Heart left ventricle (tissue), 16 donors: ENCODE results near the gene SIL1. TPM values are rescaled to one million over a fixed set of nuclear protein-coding genes. Genes with fewer than 3 reads are reported as not detected.

Experiments used
- ATAC-seq, 4 donors: fragments of 200-7000 bp; cut with Tn5 transposase; one replicate each; pipeline ENCODE4 v1.9.1; 2020 to 2022; ENCODE audit warnings: moderate library complexity in 4 of 4, mild to moderate bottlenecking in 3 of 4, moderate number of reproducible peaks in 1 of 4
- DNase-seq, 5 donors: peaks; one replicate each; pipeline ENCODE4 v3.0.0-alpha.2; 2020
- H3K27ac ChIP-seq, 12 donors: fragments of 200-600 bp; sonication (generic) in 4 of 12; one replicate each; pipeline versions ENCODE4 v1.5.0 to v1.8.0; 2016 to 2022; ENCODE audit warnings: mild to moderate bottlenecking in 2 of 12
- H3K27me3 ChIP-seq, 9 donors: fragments of 200-600 bp; sonication (generic) in 2 of 9; one replicate each; pipeline versions ENCODE4 v1.5.1 to v1.8.0; 2016 to 2022; ENCODE audit warnings: mild to moderate bottlenecking in 3 of 9
- H3K36me3 ChIP-seq, 9 donors: fragments of 200-600 bp; sonication (generic) in 2 of 9; one replicate each; pipeline versions ENCODE4 v1.5.0 to v1.8.0; 2018 to 2022; ENCODE audit warnings: mild to moderate bottlenecking in 2 of 9
- H3K4me1 ChIP-seq, 12 donors: fragments of 200-600 bp; sonication (generic) in 4 of 12; one replicate each; pipeline versions ENCODE4 v1.5.0 to v1.8.0; 2016 to 2022; ENCODE audit warnings: mild to moderate bottlenecking in 3 of 12
- H3K4me3 ChIP-seq, 12 donors: fragments of 200-600 bp; sonication (generic) in 4 of 12; one replicate each; pipeline versions ENCODE4 v1.5.0 to v1.8.0; 2017 to 2022; ENCODE audit warnings: mild to moderate bottlenecking in 9 of 12, moderate library complexity in 4 of 12
- H3K9me3 ChIP-seq, 12 donors: fragments of 200-600 bp; sonication (generic) in 4 of 12; one replicate each; pipeline versions ENCODE4 v1.5.0 to v1.8.0; 2016 to 2022; ENCODE audit warnings: mild to moderate bottlenecking in 1 of 12
- CTCF ChIP-seq, 12 donors: fragments of 200-600 bp; sonication (generic) in 4 of 12; IDR thresholded peaks; one replicate each; pipeline versions ENCODE4 v1.5.0 to v1.8.0; 2018 to 2022; ENCODE audit warnings: antibody characterized with exemption in 12 of 12, mild to moderate bottlenecking in 5 of 12
- POLR2A ChIP-seq, 2 donors: fragments of 450-650 bp; IDR thresholded peaks; one replicate each; pipeline ENCODE4 v1.6.1; 2017; ENCODE audit warnings: antibody characterized with exemption in 2 of 2, mild to moderate bottlenecking in 2 of 2, moderate library complexity in 2 of 2
- WGBS, 4 donors: extraction: QIAGEN DNeasy Blood & Tissue Kit in 2 of 4; methylation state at CpG; one replicate each; pipeline versions ENCODE4 v1.1.5 to v1.1.7; 2013 to 2018; 5-methylcytosine and 5-hydroxymethylcytosine counted together
- intact Hi-C, 10 donors: fragments of 100-400 bp; cut with DNase I; formaldehyde crosslinking; loops; one replicate each; pipeline versions ENCODE4 v1.11.1 to v1.14.2; 2022
- polyA plus RNA-seq, 2 donors: library from polyadenylated mRNA; stranded (reverse); fragments of 200-250 nt; gene quantifications; one replicate each; pipeline ENCODE4 v1.2.3, GENCODE V29; 2013
- total RNA-seq, 9 donors: library from RNA; depleted of rRNA in 2 of 9; stranded (reverse); fragments of >200 nt in 2 of 9; fragmentation: NEBNext Ultra II Directional in 3 of 9; extraction: Animal tissue kit (Norgen Biotek cat#: 25700) in 3 of 9; gene quantifications; one replicate each; pipeline versions ENCODE4 v1.1.0 to v1.2.4, GENCODE V29; 2016 to 2023
- donor health status: ischemic (EF 13 %, LVEDD 7.1; RV severe dilation, severe dysfunction).
- donor health status: healthy with polysubstance abuse.
- donor health status: DM: no; HTN: yes; CAD: no.
- donor health status: DM: no; HTN: no; CAD: no.
- donor health status: ischemic (EF 25% LVEDD 6.9; RV normal size, moderate dysfunction).
- donor health status: ischemic (EF 25% LVEDD 5.7; RV mildly dilated, moderate dysfunction).
- donor health status: healthy.
- donor health status: DM: yes; HTN: yes; CAD: no.
- donor health status: ischemic (EF 35%, LVEDD 5.7; RV mildly dilated, moderate dysfunction).
- donor health status: nonischemic (EF 11% LVEDD 7.7; RV severe dilation, severe dysfunction).
- donor health status: DM: yes; HTN: yes; CAD: no.
- donor health status: PGD.
- donor health status: ischemic (EF 29% LVEDD 5.4; RV normal size, mild dysfunction).
- donor health status: nonischemic (EF 23%, LVEDD 6.1; RV moderate dilation, normal function).

Gene SIL1
- total and polyA plus RNA-seq, 11 donors, result 33.8 to 341 (median 40.2) TPM

GRCh38 chr5:139068494-139069151 lies 129.5 kb downstream of the SIL1 start:
- H3K4me1 ChIP-seq, result peaks cover 0 to 12% (median 0%) of the 10 kb centered on the region in 12 donors
- ATAC-seq, result no peak
- intact Hi-C loops, result loop anchor here in 1 of 10 donors (10.0 kb wide), 1 partner anchor 234 kb away; no protein-coding TSS in a partner anchor
- WGBS, 4 donors, result 58 to 71% (median 65%) methylated on average over 1 of the region's 1 CpG
- no peaks in the 10 kb centered on the region for H3K9me3 ChIP-seq
- TF ChIP-seq CTCF (IDR thresholded peaks at IDR 0.05) (no peak), POLR2A (IDR thresholded peaks at IDR 0.05) (no peak)
- DNase-seq, result no peak
- no peaks in the 10 kb centered on the region for H3K27me3 ChIP-seq
- no peak overlapping the region for H3K4me3 ChIP-seq
- no peaks in the 10 kb centered on the region for H3K36me3 ChIP-seq
- no peak overlapping the region for H3K27ac ChIP-seq

GRCh38 chr5:139068060-139068459 lies 130.1 kb downstream of the SIL1 start:
- Histone ChIP-seq H3K27me3 (no peaks in the 10 kb centered on the region), H3K4me3 (no peak overlapping the region), H3K36me3 (no peaks in the 10 kb centered on the region), H3K9me3 (no peaks in the 10 kb centered on the region), H3K4me1 (peaks cover 0 to 13% (median 0%) of the 10 kb centered on the region in 12 donors), H3K27ac (no peak overlapping the region)
- intact Hi-C loops, result loop anchor here in 1 of 10 donors (10.0 kb wide), 1 partner anchor 233 kb away; no protein-coding TSS in a partner anchor
- TF ChIP-seq POLR2A (IDR thresholded peaks at IDR 0.05) (no peak), CTCF (IDR thresholded peaks at IDR 0.05) (no peak)
- no peak for DNase-seq
- WGBS, 4 donors, result 96 to 98% (median 96%) methylated on average over 2 of the region's 2 CpGs
- ATAC-seq, result no peak

GRCh38 chr5:139065306-139065705 lies 132.9 kb downstream of the SIL1 start:
- Histone ChIP-seq H3K27me3 (no peaks in the 10 kb centered on the region), H3K27ac (no peak overlapping the region), H3K9me3 (no peaks in the 10 kb centered on the region), H3K4me1 (peaks cover 0 to 38% (median 14%) of the 10 kb centered on the region in 12 donors), H3K4me3 (no peak overlapping the region), H3K36me3 (no peaks in the 10 kb centered on the region)
- DNase-seq, result no peak
- no peak for ATAC-seq
- intact Hi-C loops, result loop anchor here in 1 of 10 donors (10.0 kb wide), 1 partner anchor 231 kb away; no protein-coding TSS in a partner anchor
- TF ChIP-seq POLR2A (IDR thresholded peaks at IDR 0.05), result no peak
- TF ChIP-seq CTCF (IDR thresholded peaks at IDR 0.05), result no peak

GRCh38 chr5:139064613-139065012 lies 133.6 kb downstream of the SIL1 start:
- Histone ChIP-seq H3K9me3 (no peaks in the 10 kb centered on the region), H3K27ac (no peak overlapping the region), H3K27me3 (no peaks in the 10 kb centered on the region), H3K36me3 (no peaks in the 10 kb centered on the region), H3K4me3 (no peak overlapping the region), H3K4me1 (peaks cover 0 to 38% (median 14%) of the 10 kb centered on the region in 12 donors)
- ATAC-seq, result peak in 1 of 4 donors; percentile 28
- intact Hi-C loops, result loop anchor here in 1 of 10 donors (10.0 kb wide), 1 partner anchor 230 kb away; no protein-coding TSS in a partner anchor
- TF ChIP-seq CTCF (IDR thresholded peaks at IDR 0.05), result no peak
- no peak for TF ChIP-seq POLR2A (IDR thresholded peaks at IDR 0.05)
- WGBS, 4 donors, result 89 to 97% (median 93%) methylated on average over 2 of the region's 2 CpGs
- DNase-seq, result no peak
